ENCODE data around the gene TBC1D32.
"Not testable (repeated sequence)": the region's sequence is repeated elsewhere in the genome, so short reads cannot be mapped to it uniquely, and the experiment has no call there.

Gene TBC1D32

DNA sequence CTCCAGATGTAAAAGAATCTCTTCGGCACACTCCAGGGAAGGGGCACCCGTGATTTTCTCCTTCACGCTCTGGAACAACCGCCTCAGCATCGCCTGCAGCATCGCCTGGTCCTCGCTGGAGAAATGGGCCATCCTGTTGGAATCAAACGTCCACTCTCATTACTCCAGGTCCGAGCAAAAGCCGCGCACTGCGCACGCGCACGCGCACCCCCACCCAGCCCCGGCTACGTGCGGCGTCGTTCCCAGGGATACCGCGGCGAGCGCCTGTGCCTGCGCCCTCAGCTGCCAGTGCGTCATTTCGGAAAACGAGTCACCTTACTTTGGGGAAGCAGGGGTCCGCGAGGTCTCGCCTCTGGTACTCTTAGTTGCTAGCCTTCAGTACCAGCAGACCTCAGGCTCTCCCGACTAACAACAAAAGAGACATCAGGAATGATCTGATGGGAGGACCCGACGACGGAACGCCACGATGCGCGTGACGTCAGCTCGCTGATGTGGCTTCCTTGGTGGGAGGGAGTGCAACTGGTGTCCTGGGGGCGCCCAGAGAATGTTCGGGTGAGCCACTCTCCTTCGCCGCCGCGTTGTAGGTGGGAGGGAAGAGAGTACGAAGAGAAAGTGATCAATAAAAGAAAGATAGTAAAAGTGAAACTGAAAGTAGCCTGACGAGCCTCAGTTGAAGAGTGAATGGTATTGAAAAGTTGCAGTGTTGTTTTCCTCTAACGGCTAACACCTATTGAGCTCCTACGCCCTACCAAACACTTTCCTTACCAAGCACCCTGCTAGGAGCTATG, at the start of gene TBC1D32:
TSS of gene TBC1D32 (minus strand) at position 182 of the 788 bp plus-strand sequence. CDS start at position 132, 50 bp downstream.
- TF ChIP-seq CTCF (IDR thresholded peaks at IDR 0.05; ENCODE audit: insufficient read depth, low read depth, low read length, missing control alignments): no peak
- peak within 1 kb of the TSS; percentile 66 for H3K4me3 ChIP-seq (ENCODE audit: low read length)
- DNase-seq (ENCODE audit: low read depth): peak; percentile 90

- no peak for DNase-seq (ENCODE audit: low read depth)
- H3K4me3 ChIP-seq (ENCODE audit: low read length): no peak overlapping the region
- no peak for TF ChIP-seq CTCF (IDR thresholded peaks at IDR 0.05; ENCODE audit: insufficient read depth, low read depth, low read length, missing control alignments)
Measured at GRCh38 chr6:121383478-121383877, 49.2 kb upstream of the TBC1D32 start.

- H3K4me3 ChIP-seq (ENCODE audit: low read length): no peak overlapping the region
- TF ChIP-seq CTCF (IDR thresholded peaks at IDR 0.05; ENCODE audit: insufficient read depth, low read depth, low read length, missing control alignments): no peak
- no peak for DNase-seq (ENCODE audit: low read depth)
Measured at GRCh38 chr6:121382467-121383121, 48.3 kb upstream of the TBC1D32 start.

DNA sequence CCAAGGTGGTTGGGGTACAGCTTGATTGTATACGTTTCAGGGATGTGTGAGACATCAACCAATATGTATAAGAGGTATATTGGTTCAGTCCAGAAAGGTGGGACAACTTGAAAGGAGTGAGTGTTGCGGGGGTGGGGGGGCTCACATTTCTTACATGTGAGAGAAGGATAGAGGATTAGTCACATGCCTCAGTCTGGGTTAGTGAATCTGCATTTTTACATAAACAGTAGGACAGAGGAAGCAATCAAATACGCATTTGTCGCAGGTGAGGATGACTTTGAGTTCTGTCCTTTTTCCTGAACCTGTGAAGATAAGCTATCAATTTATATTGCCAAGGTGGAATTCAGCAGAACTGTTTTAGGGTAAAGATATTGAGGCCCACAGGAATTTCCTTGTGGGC, 42.1 kb upstream of the TBC1D32 start:
- no peak overlapping the region for H3K4me3 ChIP-seq (ENCODE audit: low read length)
- DNase-seq (ENCODE audit: low read depth): no peak
- TF ChIP-seq CTCF (IDR thresholded peaks at IDR 0.05; ENCODE audit: insufficient read depth, low read depth, low read length, missing control alignments): no peak

GRCh38 chr6:121374219-121374618, 39.9 kb upstream of the TBC1D32 start:
- H3K4me3 ChIP-seq (ENCODE audit: low read length): not testable (repeated sequence)

DNA sequence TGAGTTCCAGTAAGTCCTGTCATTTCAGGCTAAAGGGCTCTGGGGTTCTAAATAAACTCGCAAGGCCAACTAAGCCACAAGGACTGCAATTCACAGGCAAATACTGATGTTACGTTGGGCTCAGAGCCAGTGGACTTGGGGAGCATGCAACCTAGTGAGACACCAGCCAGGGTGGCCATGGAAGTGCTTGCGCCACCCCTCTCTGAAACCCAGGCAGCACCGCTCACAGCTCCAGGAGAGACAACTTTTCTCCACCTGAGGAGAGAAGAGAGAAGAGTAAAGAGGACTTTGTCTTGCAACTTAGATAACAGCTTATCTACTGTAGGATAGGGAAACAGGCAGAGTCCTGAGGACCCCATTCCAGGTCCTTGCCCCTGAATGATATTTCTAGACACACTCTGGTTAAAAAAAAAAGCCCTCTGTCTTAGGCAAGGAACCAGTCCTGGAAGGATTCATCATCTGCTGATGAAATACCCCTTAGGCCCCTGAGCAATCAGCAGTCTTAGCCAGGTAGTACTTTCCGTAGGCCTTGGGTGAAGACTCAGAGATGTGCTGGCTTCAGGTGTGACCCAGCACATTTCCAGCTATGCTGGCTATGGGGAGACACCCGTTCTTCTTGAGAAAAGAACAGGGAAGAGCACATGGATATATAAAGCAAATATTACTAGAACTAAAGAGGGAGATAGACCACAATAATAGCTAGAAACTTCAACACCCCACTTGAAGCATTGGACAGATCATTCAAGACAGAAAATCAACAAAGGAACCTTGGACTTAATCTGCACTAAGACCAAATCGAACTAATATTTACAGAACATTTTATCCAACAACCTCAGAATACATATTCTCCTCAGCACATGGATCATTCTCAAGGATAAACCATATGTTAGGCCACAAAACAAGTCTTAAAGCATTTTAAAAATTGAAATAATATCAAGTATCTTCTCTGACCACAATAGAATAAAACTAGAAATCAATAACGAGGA, 31.5 kb upstream of the TBC1D32 start:
- no peak for TF ChIP-seq CTCF (IDR thresholded peaks at IDR 0.05; ENCODE audit: insufficient read depth, low read depth, low read length, missing control alignments)
- no peak overlapping the region for H3K4me3 ChIP-seq (ENCODE audit: low read length)
- peak; percentile 74 for DNase-seq (ENCODE audit: low read depth)

More at GRCh38 chr6:121374219-121374618, 39.9 kb upstream of the TBC1D32 start:
- not testable (repeated sequence) for DNase-seq (ENCODE audit: low read depth)

- peak; percentile 21 for TF ChIP-seq CTCF (IDR thresholded peaks at IDR 0.05; ENCODE audit: insufficient read depth, low read depth, low read length, missing control alignments)
- no peak for DNase-seq (ENCODE audit: low read depth)
- H3K4me3 ChIP-seq (ENCODE audit: low read length): no peak overlapping the region
Measured at GRCh38 chr6:121356575-121356974, 22.3 kb upstream of the TBC1D32 start.
